ENCODE measurements around the gene LPP.

LPP gene

DNA sequence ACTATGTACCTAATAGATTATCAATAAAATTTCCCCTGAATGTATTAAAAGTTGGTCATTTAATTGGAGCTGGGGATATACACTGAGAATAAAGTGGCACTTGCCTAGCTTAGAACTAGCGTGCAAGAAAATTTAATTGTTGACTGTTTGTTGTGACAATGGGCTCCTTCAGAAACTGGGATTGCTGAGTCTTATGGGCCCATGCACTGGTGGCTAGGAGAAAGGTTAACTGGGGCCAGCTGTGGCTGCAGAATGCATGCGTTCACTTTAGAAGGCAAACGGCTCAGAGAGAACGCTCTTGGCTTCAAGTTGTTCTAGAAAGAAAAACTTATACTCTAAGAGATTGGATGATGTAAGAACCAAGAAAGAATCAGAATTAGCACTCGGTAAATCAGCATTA, 18.7 kb upstream of the LPP start:
- DNase-seq, result no peak

DNA sequence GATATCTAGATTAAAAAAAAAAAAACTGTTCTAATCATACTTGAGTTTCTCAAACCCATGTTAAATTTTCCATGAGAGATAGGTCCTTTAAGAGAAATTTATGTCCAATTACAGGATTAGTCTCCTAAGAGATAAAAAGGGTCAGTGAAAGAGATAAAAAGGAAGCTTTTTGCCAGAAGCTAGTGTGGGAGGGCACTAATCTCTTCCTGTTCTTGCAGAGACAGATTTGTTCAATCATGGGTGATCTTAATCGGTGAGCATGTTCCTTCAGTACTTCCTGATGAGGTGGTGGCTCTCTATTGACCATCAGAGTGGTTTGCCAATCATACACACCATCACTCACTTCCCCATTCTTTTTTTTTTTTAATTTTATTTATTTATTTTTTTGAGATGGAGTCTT, 16.9 kb upstream of the LPP start:
- no peak for DNase-seq

DNA sequence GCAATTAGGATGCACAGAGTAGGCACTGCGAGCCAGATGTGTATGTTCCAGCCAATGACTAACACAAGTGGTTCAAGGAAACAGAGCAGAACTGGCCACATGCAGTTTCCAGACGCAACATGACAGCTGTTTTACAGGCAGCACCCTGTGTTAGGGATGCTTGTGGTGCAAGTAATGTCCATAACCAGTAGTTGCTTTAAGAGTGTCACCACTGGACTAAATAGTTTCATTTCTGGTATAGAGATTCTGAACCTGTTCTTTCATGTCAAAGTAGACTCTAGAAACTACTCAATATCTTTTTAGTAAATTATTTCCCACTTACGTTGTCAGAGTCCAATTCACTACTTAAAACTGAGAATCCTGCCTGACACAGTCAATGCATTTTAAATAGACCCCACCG, 14.5 kb upstream of the LPP start:
- DNase-seq, result no peak

DNA sequence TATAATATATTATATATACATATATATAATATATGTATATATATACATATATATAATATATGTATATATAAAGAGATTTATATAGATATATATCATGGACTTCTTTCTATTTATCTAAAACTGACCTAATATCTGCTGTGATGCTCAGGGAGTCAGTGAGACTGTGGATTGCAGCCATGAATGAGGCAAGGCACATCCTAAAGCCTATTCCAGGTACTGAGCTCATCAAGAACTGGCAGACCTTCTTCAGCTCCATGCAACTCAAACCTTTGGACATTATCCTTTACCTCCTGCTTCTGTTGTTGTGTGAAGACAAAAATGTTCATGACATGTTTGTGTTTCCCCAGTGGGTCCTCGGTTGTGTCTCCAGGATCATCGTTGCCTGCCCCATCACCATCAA, 7.7 kb upstream of the LPP start:
- DNase-seq, result no peak

DNA sequence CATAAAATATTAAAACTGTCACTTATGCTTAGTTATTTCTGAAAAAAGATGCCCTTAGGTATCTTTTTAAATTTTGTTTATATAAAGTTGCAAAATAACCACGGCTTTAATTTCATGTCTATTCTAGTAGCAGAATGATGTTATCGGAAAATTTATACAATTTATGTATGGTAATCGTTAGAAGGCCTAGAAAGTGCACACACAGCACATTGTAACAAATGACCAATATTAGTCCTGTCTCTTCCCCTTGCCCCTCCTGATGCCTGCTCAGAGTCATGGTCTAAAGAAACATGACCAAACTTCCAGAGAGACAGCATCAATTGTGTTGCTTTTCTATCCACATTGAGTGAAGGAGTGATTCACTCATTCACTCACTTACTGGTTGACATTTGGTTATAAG, 6.2 kb upstream of the LPP start:
- no peak for DNase-seq

DNA sequence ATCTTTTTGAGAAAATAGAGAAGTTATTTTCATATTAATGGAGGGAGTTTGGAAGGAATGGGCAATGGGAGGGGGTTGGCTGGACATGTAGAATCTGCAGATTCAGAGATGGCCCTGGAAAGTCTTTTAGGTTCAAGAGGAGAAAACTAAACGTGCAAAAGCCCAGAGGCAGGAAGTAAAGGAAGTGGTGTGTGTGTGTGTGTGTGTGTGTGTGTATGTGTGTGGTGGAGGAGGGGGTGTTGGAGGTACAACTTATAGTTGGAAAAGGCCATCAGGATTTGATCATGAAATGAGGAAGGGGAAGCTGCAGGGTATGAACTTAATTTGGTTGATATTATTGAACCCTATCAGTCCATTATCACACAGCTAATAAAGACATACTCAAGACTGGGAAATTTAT, 5.6 kb upstream of the LPP start:
- DNase-seq, result no peak

DNA sequence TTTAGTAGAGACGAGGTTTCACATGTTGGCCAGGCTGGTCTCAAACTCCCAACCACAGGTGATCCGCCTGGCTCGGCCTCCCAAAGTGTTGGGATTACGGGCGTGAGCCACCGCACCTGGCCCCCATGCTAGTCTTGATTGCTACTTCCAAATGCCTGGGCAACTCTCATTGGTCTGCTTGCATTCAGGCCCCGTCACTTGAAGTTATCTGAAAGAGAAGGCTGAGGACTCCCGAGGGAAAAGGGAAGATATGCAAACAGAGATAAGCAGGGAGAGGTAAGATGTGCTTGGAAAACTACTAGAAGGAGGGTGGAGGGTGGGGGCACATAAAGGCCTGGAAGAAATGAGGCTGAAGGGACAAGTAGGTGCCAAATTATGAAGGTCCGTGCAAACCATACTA, 4.4 kb upstream of the LPP start:
- no peak for DNase-seq

DNA sequence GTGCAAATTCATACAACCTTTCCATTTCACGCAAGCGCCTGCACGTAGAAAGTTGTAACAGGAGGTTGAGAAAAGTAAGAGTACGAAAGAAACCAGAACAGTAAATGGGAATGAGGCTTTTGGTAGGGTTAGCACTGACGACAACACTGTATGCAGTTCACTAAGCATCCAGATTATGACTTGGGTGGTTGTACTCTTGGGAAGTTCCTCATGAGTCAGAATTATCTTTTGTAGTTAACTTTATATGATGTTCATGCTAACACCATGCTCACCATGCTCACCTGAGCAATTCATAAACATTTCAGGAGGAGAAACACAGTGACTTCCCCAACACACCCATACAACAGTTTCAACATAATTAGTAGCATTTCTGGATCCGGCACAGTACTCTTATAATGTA, 3.0 kb upstream of the LPP start:
- DNase-seq, result no peak

DNA sequence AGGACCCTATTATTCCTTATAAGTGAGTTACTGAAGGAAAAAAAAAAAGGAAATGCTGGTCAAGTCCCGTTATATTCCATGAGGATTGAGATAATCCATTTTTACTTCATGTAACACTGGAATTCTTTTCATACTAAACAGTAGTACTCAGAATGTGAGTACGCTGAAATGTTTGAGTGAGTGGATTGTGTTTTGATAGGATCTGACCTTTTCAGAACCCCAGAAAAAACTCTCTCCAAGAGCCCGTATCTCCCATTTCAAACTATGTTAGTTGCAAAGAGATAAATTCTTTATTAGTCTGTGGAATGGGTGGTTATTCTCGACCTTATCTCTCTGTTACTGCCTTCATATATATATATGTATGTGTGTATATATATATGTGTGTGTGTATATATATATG, 2.5 kb upstream of the LPP start:
- DNase-seq, result no peak

DNA sequence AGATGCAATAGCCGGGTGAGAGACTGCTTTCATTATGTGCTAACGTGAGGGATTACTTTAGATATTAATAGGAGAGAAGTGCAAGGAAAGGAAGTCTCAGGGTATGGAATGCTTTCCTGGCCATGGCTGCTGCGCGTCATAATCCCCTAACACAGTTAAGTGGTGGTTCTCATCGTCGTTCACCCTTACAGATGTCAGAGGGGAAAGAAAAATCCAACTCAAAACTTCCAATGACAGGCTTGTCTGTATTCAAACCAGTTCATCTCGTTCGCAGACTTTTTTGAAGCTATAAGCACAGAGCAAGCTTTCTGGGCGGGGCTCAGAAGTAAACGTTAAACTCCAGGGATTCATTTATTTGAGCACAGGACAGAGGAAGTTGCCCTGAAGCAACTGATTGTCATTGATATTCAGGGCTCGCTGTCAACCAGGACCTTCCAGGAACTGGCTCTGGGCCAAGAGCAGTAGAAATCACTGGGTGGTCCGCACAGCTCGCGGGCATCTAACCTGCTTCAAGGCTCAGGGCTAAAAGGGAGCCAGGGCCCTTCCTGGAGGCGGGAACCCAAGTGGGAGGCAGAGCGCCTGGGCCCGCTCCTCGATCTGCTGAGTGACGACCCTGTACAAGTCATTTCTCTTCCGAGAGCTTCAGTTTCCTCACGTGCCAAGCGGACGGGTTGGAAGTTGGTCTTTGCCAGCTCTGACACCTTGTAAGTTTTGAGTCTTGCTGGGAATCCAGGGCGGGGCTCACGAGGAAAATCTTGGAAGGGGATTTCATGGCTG, 1.1 kb upstream of the LPP start:
- DNase-seq, result peak; percentile 59

DNA sequence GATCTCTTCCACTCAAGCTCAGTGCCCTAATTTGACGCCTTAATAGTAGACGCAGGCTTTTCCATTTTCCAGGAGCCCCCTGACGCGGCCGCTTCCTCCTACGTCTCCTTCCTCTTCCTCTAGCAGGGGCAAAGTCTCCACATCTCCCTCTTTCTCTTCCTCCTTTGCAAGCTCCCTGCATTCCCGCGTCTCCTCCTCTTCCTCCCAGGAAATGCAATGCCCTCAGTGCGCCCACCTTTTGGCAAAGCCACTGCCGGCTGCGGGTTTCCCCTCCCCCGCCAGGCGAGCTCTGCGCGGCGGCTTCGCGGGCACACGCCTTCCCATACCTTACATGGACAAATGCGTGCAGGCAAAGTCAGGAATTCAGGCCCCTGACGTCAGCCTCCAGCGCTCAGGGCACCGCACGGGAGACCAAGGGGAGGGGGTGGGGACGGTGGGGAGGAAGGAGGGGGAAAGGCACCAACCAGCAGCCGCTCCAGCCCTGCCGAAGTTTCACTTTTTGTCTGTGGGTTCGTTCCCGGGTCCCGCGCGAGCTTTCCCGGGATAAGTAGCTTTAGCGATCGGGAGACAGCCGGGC, 432 bp upstream of the LPP start:
- DNase-seq, result peak; percentile 87

DNA sequence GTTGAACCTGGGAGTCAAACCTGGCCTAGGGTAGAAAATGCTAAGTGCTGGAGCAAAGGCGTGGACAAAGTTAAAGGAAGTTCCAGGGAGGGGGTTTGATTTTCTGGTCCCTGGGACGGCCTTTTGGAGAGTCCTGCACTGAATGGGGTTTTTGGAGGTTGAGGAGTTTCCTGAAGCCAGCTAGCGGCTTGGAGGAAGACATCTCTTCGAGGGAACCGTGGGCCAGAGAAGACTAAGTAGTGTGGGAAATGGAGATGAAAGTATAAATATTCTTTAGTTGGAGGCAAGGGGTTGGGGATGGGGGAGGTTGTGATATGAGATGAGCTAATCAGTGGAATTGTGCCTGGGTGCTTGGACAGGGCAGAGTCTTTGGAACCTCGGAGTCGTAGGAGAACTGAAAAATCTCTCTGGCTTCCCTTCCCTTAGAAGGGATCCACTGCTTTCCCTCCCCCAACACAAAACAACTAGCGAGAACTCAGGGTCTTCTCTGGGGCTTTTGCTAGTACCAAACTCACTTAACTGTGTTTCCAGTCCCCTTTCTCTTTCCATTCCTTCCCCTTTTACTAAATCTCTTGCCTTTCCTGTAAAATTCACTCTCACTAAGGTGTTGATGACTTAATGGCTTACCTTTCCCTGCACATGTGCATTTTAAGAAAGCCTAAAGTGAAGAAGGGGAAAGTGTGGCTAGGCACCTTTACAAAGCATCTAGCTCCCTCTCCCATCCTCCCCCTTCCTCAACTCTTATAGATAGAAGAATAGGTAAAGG, 1.0 kb downstream of the LPP start:
- DNase-seq, result no peak

DNA sequence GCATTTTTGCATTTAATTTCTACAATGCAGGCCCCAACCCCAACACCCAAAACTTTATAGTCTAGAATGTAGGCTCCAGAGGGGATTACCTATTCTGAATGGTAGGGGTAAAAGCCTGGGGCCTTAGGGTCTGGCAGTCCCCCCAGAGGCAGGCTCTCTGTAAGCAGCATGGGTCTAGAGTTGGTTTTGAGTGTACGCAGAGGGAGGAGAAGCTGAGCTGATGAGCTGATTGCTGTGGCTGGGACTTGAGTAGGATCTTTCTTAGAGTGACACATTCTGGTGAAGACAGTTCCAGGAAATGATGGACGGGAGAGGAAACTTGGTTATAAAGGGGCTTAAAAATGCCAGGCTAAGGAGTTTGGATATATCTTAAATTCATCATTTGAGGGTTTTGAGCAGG, 2.1 kb downstream of the LPP start:
- no peak for DNase-seq

DNA sequence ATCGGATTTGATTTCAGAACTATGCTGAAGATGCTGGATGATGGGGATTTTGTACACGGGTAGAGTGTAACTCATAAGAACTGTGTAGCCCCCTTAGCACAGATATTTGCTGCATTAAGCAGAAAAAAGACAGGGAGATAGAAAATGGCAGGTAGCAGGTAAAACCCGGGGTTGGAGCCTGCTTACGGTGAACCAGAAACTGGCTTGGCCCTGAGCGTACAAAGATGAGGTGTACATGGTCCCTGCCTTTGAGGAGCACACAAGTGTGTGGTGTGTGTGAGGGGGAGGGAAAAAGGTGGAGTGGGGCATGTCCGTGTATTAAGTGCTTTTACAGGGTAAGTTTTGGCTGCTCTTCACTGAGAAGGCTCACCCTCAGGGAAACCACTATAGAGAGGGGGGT, 3.5 kb downstream of the LPP start:
- DNase-seq, result no peak

DNA sequence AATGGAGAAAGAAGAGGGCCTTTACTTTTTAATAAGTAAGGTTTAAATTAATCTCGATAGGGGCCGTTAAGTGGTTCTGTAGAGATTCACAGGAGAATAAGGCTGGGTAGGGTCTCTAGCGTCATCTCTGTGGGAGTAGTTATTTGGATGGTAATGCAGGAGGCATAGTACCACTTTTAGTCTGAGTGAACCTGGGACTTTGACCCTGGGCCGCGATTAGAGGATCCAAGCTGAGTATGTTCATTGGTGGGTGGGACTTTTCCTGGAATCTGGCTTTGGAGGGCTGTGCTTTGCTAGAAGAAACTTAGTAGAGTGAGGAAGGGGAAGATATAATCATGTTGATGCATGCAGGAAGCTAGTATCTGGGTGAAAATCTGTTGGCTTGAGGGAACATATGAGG, 4.0 kb downstream of the LPP start:
- DNase-seq, result no peak

DNA sequence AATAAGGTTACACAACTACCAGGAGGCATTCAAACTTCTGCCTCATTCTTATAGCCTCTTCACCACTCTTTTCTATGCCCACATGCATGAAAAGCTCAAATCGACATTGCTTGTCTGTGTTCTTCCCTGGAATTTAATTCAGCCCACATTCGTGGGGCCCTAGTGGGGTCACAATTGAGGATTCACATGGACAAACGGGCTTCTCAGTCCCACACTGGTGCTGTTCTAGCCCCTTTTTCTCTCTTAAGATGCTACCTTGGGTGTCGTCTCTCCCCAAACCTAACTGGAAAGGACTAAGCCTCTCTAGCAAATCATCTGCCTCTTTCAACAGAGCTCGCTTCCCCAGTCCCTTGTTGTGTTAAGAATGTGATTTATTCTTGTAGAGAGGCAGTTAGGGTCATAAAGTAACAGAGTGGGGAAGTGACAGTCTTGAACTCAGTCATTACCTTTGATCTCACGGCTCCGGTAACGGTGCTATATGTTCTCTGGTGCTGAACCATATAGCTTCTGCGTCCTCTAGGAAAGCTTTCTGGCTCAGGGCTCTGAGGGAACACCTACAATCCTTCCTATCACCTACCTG, 4.9 kb downstream of the LPP start:
- no peak for DNase-seq

DNA sequence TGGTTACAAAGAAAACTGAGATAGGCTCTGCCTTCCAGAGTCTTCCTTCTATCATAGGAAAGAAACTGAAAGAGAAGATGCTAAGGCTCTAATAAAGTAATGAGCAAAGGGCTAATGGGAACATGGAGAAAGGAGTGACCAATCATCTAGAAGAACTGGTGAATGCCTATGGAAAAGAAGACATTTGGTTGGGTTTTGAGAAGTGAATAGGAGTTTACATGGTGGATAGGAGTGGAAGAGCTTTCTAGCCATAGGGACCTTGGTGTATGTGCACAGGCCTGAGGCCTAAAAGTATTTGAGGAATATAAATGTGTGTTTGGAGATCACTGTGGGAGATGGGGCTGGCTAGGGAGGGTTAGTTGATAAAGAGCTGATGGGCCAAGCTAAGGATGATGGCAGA, 6.8 kb downstream of the LPP start:
- no peak for DNase-seq

DNA sequence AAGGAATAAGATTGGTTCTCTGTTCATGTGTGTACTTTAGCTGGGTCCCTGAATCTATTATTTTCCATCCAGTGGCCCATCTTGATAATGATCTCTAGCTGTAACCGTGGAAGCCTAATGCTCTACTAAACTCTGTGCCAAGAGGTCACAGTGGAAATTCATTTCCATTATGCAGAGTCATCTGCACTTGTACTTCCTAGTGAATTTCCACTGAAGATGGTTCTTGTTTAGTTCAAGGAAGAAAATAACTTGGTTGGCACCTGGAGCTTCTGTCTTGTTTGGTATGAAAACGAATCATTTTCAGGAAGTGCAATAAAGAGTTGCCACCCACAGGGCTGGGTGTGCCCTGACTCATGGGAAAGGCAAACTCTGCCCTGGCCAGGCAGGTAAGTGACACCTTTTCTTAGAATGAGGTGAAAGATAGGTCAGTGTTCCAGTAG, 10.3 kb downstream of the LPP start:
- no peak for DNase-seq

DNA sequence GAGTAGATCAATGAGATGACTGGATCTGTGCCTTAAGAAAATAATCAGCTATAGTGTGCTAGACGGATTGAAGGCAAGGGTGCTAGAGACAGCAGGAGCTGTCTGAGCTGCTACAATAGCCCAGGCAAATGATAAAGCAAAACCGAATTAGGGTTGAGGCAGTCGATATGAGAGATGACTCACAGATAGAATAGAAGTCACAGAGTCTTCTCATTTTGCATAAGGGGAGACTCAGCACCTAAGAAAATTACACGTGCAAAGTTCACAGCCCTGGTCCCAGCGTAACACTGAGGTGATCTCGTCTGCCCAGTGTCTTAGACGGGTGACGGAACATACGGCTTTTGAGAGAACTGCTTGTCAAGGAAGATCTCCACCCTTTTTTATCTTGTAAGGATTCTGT, 11.6 kb downstream of the LPP start:
- DNase-seq, result no peak

DNA sequence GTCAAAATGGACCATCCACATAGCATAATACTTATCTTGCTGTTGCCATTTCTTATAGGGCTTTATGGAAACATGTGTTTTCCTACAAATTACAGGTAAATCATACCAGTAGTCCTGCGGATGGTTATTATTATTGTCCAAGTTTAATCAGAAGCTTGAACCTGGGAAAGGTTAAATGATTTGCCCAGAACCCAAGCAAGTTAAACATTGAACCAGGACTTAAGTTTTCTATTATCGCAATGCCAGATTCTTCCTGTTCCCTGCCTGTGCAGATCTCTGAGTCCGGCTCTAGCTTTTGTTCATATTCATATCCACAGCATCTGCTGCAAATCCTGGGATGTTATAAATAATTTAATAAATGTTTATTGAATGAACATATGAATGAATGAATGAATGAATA, 12.5 kb downstream of the LPP start:
- DNase-seq, result no peak

DNA sequence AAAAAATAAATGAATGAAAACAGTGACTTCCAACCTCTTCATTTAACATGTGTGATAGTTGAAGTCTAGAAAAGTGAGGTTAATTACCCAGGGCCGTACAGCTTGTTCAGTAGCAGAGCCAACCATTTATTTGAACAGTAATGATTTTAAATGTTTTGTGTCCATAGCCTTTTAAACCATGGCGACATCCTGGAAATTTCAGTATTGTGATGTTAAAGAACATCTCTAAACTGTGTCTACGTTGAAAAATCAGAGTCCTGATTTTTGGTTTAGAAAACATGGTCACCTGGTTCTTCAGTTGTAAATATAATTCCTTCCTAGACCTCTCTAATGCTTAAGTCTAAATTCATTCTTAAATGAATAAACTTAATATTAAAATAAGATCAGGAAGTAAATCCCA, 14.2 kb downstream of the LPP start:
- DNase-seq, result no peak

DNA sequence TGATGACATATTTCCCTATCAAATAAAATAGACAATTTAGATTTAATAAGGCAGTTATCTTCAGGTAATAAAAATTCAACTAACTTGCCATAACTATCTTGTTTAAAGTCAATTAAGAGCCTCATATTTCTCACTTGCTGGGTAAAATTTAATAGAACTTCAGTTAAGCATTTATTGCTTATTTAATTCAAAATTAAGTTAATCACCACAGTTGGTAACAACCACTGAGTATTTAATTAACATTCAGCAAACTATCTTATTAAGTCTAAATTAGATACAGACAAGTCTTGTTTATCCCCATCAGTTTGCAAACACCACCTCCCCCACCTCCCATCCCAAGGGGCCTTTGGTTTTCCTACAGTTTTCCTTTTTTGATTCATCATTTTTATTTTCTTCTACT, 14.7 kb downstream of the LPP start:
- no peak for DNase-seq

DNA sequence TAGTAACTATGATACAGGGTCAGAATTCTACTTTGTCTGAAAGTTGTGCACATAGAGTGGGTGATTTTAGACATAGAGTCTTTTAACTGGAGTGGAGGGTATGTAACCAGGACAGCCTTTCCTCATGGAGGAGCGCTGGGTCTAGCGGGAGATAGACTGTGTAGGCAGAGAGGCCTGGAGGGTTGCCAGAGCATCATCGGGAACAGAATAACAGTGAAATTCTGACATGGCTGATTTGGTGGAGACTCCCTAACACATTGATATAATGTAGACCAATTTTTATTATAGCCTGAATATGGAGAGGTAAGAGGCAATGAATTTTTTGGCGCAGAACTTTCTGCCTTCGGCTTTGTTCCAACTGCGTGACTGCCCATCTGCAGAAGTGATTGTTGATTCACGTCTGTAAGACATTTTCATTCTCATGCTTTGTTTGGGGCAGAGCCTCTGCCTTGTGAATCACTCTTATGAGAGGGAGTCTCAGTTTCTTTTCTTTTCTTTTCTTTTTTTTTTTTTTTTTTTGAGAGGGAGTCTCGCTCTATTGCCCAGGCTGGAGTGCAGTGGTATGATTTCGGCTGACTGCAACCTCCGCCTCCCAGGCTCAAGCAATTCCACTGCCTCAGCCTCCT, 16.0 kb downstream of the LPP start:
- no peak for DNase-seq
